Small intestine (tissue), 7 donors: Measurements from ENCODE around the gene SPIB. TPM values are rescaled to one million over a fixed set of nuclear protein-coding genes. Genes with fewer than 3 reads are reported as not detected.
"Not testable (repeated sequence)": the region's sequence is repeated elsewhere in the genome, so short reads cannot be mapped to it uniquely, and the experiment has no call there.

Source experiments
- DNase-seq, 2 donors: peaks; one replicate each; pipeline versions ENCODE4 v3.0.0 to v3.0.0-alpha.2; 2013
- FAIRE-seq: peaks from 2 replicates; lab custom pipeline; 2012; peaks lifted over from hg19 to GRCh38; lab: Jason Lieb, UNC
- H3K27ac ChIP-seq, 3 donors: one replicate each; pipeline ENCODE4 v1.5.1; 2013; ENCODE audit warnings: low read length in 2 of 3, mild to moderate bottlenecking in 2 of 3, control low read depth in 1 of 3, inconsistent platforms in 1 of 3, low read depth in 1 of 3, moderate library complexity in 1 of 3
- H3K27me3 ChIP-seq, 3 donors: one replicate each; pipeline ENCODE4 v1.6.1; 2013; ENCODE audit warnings: low read length in 3 of 3, inconsistent platforms in 1 of 3; ENCODE audit not compliant: control insufficient read depth in 3 of 3, insufficient read depth in 3 of 3
- H3K36me3 ChIP-seq, 3 donors: one replicate each; pipeline ENCODE4 v1.6.1; 2013; ENCODE audit warnings: low read length in 3 of 3, inconsistent platforms in 1 of 3, low read depth in 1 of 3, mild to moderate bottlenecking in 1 of 3, moderate library complexity in 1 of 3; ENCODE audit not compliant: control insufficient read depth in 3 of 3, insufficient read depth in 2 of 3
- H3K4me1 ChIP-seq, 3 donors: one replicate each; pipeline ENCODE4 v1.6.1; 2013; ENCODE audit warnings: low read length in 2 of 3, inconsistent platforms in 1 of 3, low read depth in 1 of 3, mild to moderate bottlenecking in 1 of 3, moderate library complexity in 1 of 3; ENCODE audit not compliant: control insufficient read depth in 3 of 3, insufficient read depth in 2 of 3
- H3K4me3 ChIP-seq, 3 donors: one replicate each; pipeline ENCODE4 v1.5.1; 2013; ENCODE audit warnings: low read length in 3 of 3, control low read depth in 1 of 3, inconsistent platforms in 1 of 3, low read depth in 1 of 3, mild to moderate bottlenecking in 1 of 3, moderate library complexity in 1 of 3
- H3K9me3 ChIP-seq, 2 donors: one replicate each; pipeline ENCODE4 v1.6.1; 2013; ENCODE audit warnings: low read depth in 1 of 2, low read length in 1 of 2; ENCODE audit not compliant: control insufficient read depth in 2 of 2, insufficient read depth in 1 of 2
- WGBS, 3 donors: extraction: QIAGEN DNeasy Blood & Tissue Kit; methylation state at CpG; one replicate each; pipeline ENCODE4 v1.1.7; 2013; 5-methylcytosine and 5-hydroxymethylcytosine counted together
- polyA plus RNA-seq, 4 donors: library from polyadenylated mRNA; stranded (reverse) in 3 of 4; unstranded in 1 of 4; fragments of 200-250 nt in 3 of 4; fragments of 120-200 nt in 1 of 4; gene quantifications; one replicate each; pipeline versions ENCODE4 v1.2.1 to v1.2.3, GENCODE V29; 2013
- donor health status: healthy with polysubstance abuse.
- donor health status: control.
- donor health status: control.
- donor health status: Bipolar disorder and iron deficiency.
- donor health status: healthy.

Gene SPIB
- polyA plus RNA-seq, 4 donors = 16.6 to 44.3 (median 31.4) TPM

- no peaks in the 10 kb centered on the region for H3K27me3 ChIP-seq
- WGBS, 3 donors = 82 to 91% (median 90%) methylated on average over 6 of the region's 6 CpGs
- no peak overlapping the region for H3K4me3 ChIP-seq
- no peak overlapping the region for H3K27ac ChIP-seq
- no peak for DNase-seq
- no peak for FAIRE-seq
- H3K9me3 ChIP-seq = no peaks in the 10 kb centered on the region
- no peaks in the 10 kb centered on the region for H3K36me3 ChIP-seq
- H3K4me1 ChIP-seq = peaks cover 0 to 20% (median 8%) of the 10 kb centered on the region in 3 donors
Observed at GRCh38 chr19:50468818-50469217, 50.1 kb downstream of the SPIB start.

GRCh38 chr19:50473336-50473735 is 54.6 kb downstream of the SPIB start:
- H3K36me3 ChIP-seq, DNase-seq, H3K27me3 ChIP-seq, H3K4me1 ChIP-seq, H3K4me3 ChIP-seq, FAIRE-seq, H3K27ac ChIP-seq: not testable (repeated sequence)
- 48 to 59% (median 55%) methylated on average over 3 of the region's 3 CpGs for WGBS, 3 donors
- peaks cover 0 to 12% of the 10 kb centered on the region in 2 donors for H3K9me3 ChIP-seq

GRCh38 chr19:50475101-50475568 is 56.4 kb downstream of the SPIB start:
- Histone ChIP-seq H3K36me3 (peaks cover 0 to 25% (median 4%) of the 10 kb centered on the region in 3 donors), H3K27ac (no peak overlapping the region), H3K9me3 (peaks cover 0 to 20% of the 10 kb centered on the region in 2 donors), H3K4me3 (no peak overlapping the region), H3K27me3 (no peaks in the 10 kb centered on the region), H3K4me1 (peaks cover 5 to 7% (median 6%) of the 10 kb centered on the region in 3 donors)
- 72 to 79% (median 74%) methylated on average over 12 of the region's 12 CpGs for WGBS, 3 donors
- FAIRE-seq = no peak
- no peak for DNase-seq

- Histone ChIP-seq H3K4me3 (peak overlapping the region in 2 of 3 donors; percentile 91 to 99), H3K27ac (peak overlapping the region in 2 of 3 donors; percentile 82 to 96), H3K27me3 (no peaks in the 10 kb centered on the region), H3K9me3 (peaks cover 0 to 20% of the 10 kb centered on the region in 2 donors), H3K4me1 (peaks cover 5 to 7% (median 6%) of the 10 kb centered on the region in 3 donors), H3K36me3 (peaks cover 0 to 31% (median 4%) of the 10 kb centered on the region in 3 donors)
- 72 to 80% (median 72%) methylated on average over 26 to 29 of the region's 29 CpGs for WGBS, 3 donors
- FAIRE-seq = no peak
- DNase-seq = no peak
Observed at GRCh38 chr19:50475736-50476223, 57.0 kb downstream of the SPIB start.

GRCh38 chr19:50476224-50476906 is 57.6 kb downstream of the SPIB start, which contains the start of the genes EMC10 and GARIN5A:
EMC10 (plus strand) TSS chr19:50476507; CDS start chr19:50476545, 38 bp downstream.
GARIN5A (minus strand) TSS chr19:50476848; CDS start chr19:50476388, 460 bp downstream.
- FAIRE-seq (no peak), DNase-seq (peak; percentile 93 to 97)
- no peaks in the 10 kb centered on the region for H3K27me3 ChIP-seq
- H3K36me3 ChIP-seq = peaks cover 0 to 37% (median 4%) of the 10 kb centered on the region in 3 donors
- H3K9me3 ChIP-seq = peaks cover 0 to 20% of the 10 kb centered on the region in 2 donors
- peak within 1 kb of the TSS; percentile 81 to 96 (median 82) for H3K27ac ChIP-seq
- peaks cover 5 to 7% (median 6%) of the 10 kb centered on the region in 3 donors for H3K4me1 ChIP-seq
- H3K4me3 ChIP-seq = peak within 1 kb of the TSS; percentile 82 to 99 (median 91)
- 1 to 2% (median 1%) methylated on average over 48 to 58 of the region's 58 CpGs for WGBS, 3 donors

GRCh38 chr19:50476907-50477238 is 58.1 kb downstream of the SPIB start:
- peak overlapping the region; percentile 82 to 99 (median 91) for H3K4me3 ChIP-seq
- H3K27ac ChIP-seq = peak overlapping the region in 2 of 3 donors; percentile 82 to 96
- H3K4me1 ChIP-seq = peaks cover 5 to 7% (median 6%) of the 10 kb centered on the region in 3 donors
- no peaks in the 10 kb centered on the region for H3K27me3 ChIP-seq
- DNase-seq (no peak), FAIRE-seq (no peak)
- peaks cover 0 to 20% of the 10 kb centered on the region in 2 donors for H3K9me3 ChIP-seq
- WGBS, 3 donors = 12 to 16% (median 15%) methylated on average over 19 to 20 of the region's 20 CpGs
- peaks cover 0 to 42% (median 4%) of the 10 kb centered on the region in 3 donors for H3K36me3 ChIP-seq

GRCh38 chr19:50477751-50478515 is 59.2 kb downstream of the SPIB start:
- H3K9me3 ChIP-seq = peaks cover 0 to 20% of the 10 kb centered on the region in 2 donors
- no peak overlapping the region for H3K4me3 ChIP-seq
- peaks cover 5 to 7% (median 6%) of the 10 kb centered on the region in 3 donors for H3K4me1 ChIP-seq
- 95 to 96% (median 95%) methylated on average over 17 of the region's 17 CpGs for whole genome bisulfite sequencing, 3 donors
- no peaks in the 10 kb centered on the region for H3K27me3 ChIP-seq
- DNase-seq = no peak
- H3K36me3 ChIP-seq = peaks cover 0 to 52% (median 4%) of the 10 kb centered on the region in 3 donors
- no peak overlapping the region for H3K27ac ChIP-seq
- FAIRE-seq = no peak
